ENCODE results near the gene LOX. TPM values are rescaled to one million over a fixed set of nuclear protein-coding genes. Genes with fewer than 3 reads are reported as not detected.

Gene LOX
- total and polyA plus RNA-seq, 2 experiments from 2014 or later, result 1.5 to 1.8 TPM

- Histone ChIP-seq H3K4me3 (no peak overlapping the region), H3K27me3 (ENCODE audit: insufficient read depth) (no peaks in the 10 kb centered on the region), H3K4me2 (no peak overlapping the region), H4K20me1 (replicated peaks; ENCODE audit: insufficient read depth) (no peaks in the 10 kb centered on the region), H2AFZ (no peak overlapping the region), H3K36me3 (ENCODE audit: insufficient read depth) (no peaks in the 10 kb centered on the region), H3F3A (replicated peaks; ENCODE audit: low read depth) (no peaks in the 10 kb centered on the region), H3K79me2 (replicated peaks; ENCODE audit: insufficient read depth) (no peaks in the 10 kb centered on the region), H3K4me1 (ENCODE audit: insufficient read depth) (peaks cover 20% of the 10 kb centered on the region), H3K9me2 (ENCODE audit: insufficient read depth) (no peaks in the 10 kb centered on the region), H3K27ac (ENCODE audit: low read depth) (no peak overlapping the region)
- no peak for TF ChIP-seq ZNF114 (CRISPR knock-in tag; IDR thresholded peaks at IDR 0.05)
- no peak for TF ChIP-seq CREB1 (CRISPR knock-in tag; IDR thresholded peaks at IDR 0.05; ENCODE audit: low read depth)
- TF ChIP-seq POLR2AphosphoS5 (IDR thresholded peaks at IDR 0.05; ENCODE audit: low read depth), result no peak
- no peak for TF ChIP-seq ZNF331 (CRISPR knock-in tag; IDR thresholded peaks at IDR 0.05; ENCODE audit: low read depth)
- TF ChIP-seq EZH2phosphoT487 (IDR thresholded peaks at IDR 0.05; ENCODE audit: unreplicated experiment), result no peak
- no peak for TF ChIP-seq EZH2 (IDR thresholded peaks at IDR 0.05; ENCODE audit: low read depth, unreplicated experiment)
- TF ChIP-seq, protein P1, sequence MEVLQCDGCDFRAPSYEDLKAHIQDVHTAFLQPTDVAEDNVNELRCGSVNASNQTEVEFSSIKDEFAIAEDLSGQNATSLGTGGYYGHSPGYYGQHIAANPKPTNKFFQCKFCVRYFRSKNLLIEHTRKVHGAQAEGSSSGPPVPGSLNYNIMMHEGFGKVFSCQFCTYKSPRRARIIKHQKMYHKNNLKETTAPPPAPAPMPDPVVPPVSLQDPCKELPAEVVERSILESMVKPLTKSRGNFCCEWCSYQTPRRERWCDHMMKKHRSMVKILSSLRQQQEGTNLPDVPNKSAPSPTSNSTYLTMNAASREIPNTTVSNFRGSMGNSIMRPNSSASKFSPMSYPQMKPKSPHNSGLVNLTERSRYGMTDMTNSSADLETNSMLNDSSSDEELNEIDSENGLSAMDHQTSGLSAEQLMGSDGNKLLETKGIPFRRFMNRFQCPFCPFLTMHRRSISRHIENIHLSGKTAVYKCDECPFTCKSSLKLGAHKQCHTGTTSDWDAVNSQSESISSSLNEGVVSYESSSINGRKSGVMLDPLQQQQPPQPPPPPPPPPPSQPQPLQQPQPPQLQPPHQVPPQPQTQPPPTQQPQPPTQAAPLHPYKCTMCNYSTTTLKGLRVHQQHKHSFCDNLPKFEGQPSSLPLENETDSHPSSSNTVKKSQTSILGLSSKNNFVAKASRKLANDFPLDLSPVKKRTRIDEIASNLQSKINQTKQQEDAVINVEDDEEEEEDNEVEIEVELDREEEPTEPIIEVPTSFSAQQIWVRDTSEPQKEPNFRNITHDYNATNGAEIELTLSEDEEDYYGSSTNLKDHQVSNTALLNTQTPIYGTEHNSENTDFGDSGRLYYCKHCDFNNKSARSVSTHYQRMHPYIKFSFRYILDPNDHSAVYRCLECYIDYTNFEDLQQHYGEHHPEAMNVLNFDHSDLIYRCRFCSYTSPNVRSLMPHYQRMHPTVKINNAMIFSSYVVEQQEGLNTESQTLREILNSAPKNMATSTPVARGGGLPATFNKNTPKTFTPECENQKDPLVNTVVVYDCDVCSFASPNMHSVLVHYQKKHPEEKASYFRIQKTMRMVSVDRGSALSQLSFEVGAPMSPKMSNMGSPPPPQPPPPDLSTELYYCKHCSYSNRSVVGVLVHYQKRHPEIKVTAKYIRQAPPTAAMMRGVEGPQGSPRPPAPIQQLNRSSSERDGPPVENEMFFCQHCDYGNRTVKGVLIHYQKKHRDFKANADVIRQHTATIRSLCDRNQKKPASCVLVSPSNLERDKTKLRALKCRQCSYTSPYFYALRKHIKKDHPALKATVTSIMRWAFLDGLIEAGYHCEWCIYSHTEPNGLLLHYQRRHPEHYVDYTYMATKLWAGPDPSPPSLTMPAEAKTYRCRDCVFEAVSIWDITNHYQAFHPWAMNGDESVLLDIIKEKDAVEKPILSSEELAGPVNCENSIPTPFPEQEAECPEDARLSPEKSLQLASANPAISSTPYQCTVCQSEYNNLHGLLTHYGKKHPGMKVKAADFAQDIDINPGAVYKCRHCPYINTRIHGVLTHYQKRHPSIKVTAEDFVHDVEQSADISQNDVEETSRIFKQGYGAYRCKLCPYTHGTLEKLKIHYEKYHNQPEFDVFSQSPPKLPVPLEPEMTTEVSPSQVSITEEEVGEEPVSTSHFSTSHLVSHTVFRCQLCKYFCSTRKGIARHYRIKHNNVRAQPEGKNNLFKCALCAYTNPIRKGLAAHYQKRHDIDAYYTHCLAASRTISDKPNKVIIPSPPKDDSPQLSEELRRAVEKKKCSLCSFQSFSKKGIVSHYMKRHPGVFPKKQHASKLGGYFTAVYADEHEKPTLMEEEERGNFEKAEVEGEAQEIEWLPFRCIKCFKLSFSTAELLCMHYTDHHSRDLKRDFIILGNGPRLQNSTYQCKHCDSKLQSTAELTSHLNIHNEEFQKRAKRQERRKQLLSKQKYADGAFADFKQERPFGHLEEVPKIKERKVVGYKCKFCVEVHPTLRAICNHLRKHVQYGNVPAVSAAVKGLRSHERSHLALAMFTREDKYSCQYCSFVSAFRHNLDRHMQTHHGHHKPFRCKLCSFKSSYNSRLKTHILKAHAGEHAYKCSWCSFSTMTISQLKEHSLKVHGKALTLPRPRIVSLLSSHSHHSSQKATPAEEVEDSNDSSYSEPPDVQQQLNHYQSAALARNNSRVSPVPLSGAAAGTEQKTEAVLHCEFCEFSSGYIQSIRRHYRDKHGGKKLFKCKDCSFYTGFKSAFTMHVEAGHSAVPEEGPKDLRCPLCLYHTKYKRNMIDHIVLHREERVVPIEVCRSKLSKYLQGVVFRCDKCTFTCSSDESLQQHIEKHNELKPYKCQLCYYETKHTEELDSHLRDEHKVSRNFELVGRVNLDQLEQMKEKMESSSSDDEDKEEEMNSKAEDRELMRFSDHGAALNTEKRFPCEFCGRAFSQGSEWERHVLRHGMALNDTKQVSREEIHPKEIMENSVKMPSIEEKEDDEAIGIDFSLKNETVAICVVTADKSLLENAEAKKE (CRISPR knock-in tag; IDR thresholded peaks at IDR 0.05), result no peak
- no peak for TF ChIP-seq JUNB (IDR thresholded peaks at IDR 0.05; ENCODE audit: unreplicated experiment)
- TF ChIP-seq ETS1 (IDR thresholded peaks at IDR 0.05), result no peak
- no peak for TF ChIP-seq STAT1 (IDR thresholded peaks at IDR 0.05; ENCODE audit: unreplicated experiment)
- no peak for TF ChIP-seq NANOG (IDR thresholded peaks at IDR 0.05; ENCODE audit: borderline replicate concordance)
- no peak for TF ChIP-seq REST (IDR thresholded peaks at IDR 0.05; ENCODE audit: unreplicated experiment)
- no peak for TF ChIP-seq CTCF (conservative IDR thresholded peaks at IDR 0.05; ENCODE audit: low read depth in 2 of 2)
- DNase-seq (ENCODE audit: low spot score) (no peak), ATAC-seq (no peak)
- H3K27ac Mint-ChIP-seq, result no peak overlapping the region
- peaks cover 16% of the 10 kb centered on the region for H3K4me1 Mint-ChIP-seq
- H3K36me3 Mint-ChIP-seq (ENCODE audit: low read depth), result no peaks in the 10 kb centered on the region
- no peaks in the 10 kb centered on the region for H3K27me3 Mint-ChIP-seq (ENCODE audit: insufficient read depth, low read depth, poor library complexity)
- H3K9me3 Mint-ChIP-seq, result no peaks in the 10 kb centered on the region
- H3K4me3 Mint-ChIP-seq, result no peak overlapping the region
Observed at GRCh38 chr5:122102825-122103224, 24.8 kb upstream of the LOX start.

All from GM23338 (cell line).